DMS 273 treated with DMSO at 0.1 percent for 48 hours (cell line): Measurements from ENCODE around the gene POLD1.
"Not testable (repeated sequence)": the region's sequence is repeated elsewhere in the genome, so short reads cannot be mapped to it uniquely, and the experiment has no call there.

Source experiments
- DNase-seq: peaks from one replicate; lab custom pipeline; 2025; lab: John Stamatoyannopoulos, UW

The POLD1 gene

GRCh38 chr19:50365434-50366306, 18.5 kb upstream of the POLD1 start, which contains the start of gene NAPSA:
Gene NAPSA, minus strand, starts transcription at chr19:50365639. Its CDS starts 18 bp downstream, at chr19:50365621.
- DNase-seq, result no peak

GRCh38 chr19:50368649-50369570, 15.2 kb upstream of the POLD1 start:
- peak; percentile 47 for DNase-seq

GRCh38 chr19:50371914-50372475, 12.2 kb upstream of the POLD1 start:
- no peak for DNase-seq

GRCh38 chr19:50376166-50377050, 7.7 kb upstream of the POLD1 start, which contains the start of gene NR1H2:
Gene NR1H2, plus strand, starts transcription at chr19:50376457. Its CDS starts 1,149 bp downstream, at chr19:50377606.
- peak; percentile 89 for DNase-seq

- DNase-seq, result no peak
These were observed 7.1 kb upstream of the POLD1 start for GRCh38 chr19:50377051-50377461.

GRCh38 chr19:50377517-50377916, 6.6 kb upstream of the POLD1 start:
- no peak for DNase-seq

- DNase-seq, result no peak
These were observed 5.8 kb upstream of the POLD1 start for GRCh38 chr19:50378169-50378862.

GRCh38 chr19:50378863-50379236, 5.3 kb upstream of the POLD1 start:
- no peak for DNase-seq

GRCh38 chr19:50379602-50380001, 4.5 kb upstream of the POLD1 start:
- DNase-seq, result no peak

GRCh38 chr19:50380137-50380536, 4.0 kb upstream of the POLD1 start:
- no peak for DNase-seq

- no peak for DNase-seq
These were observed 3.4 kb upstream of the POLD1 start for GRCh38 chr19:50380751-50381151.

- no peak for DNase-seq
These were observed 2.0 kb upstream of the POLD1 start for GRCh38 chr19:50381881-50382729.

GRCh38 chr19:50383001-50383851, 921 bp upstream of the POLD1 start:
- DNase-seq, result peak; percentile 32

- DNase-seq, result no peak
These were observed 763 bp downstream of the POLD1 start for GRCh38 chr19:50384685-50385535.

- DNase-seq, result no peak
These were observed 3.2 kb downstream of the POLD1 start for GRCh38 chr19:50387176-50387867.

GRCh38 chr19:50387868-50388245, 3.7 kb downstream of the POLD1 start:
- no peak for DNase-seq

- not testable (repeated sequence) for DNase-seq
These were observed 6.1 kb downstream of the POLD1 start for GRCh38 chr19:50390295-50390694.
